ENCODE measurements around the gene FSTL5.

Gene FSTL5

DNA sequence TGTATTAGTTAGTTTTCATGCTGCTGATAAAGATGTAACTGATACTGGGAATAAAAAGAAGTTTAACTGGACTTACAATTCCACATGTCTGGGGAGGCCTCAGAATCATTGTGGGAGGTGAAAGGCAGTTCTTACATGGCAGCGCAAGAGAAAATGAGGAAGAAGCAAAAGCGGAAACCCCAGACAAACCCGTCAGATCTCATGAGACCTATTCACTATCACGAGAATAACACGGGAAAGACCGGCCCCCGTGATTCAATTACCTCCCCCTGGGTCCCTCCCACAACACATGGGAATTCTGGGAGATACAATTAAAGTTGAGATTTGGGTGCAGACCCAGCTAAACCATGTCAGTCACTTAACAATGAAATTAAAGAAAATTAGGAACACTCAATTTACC, 499.1 kb downstream of the FSTL5 start:
- DNase-seq: no peak

DNA sequence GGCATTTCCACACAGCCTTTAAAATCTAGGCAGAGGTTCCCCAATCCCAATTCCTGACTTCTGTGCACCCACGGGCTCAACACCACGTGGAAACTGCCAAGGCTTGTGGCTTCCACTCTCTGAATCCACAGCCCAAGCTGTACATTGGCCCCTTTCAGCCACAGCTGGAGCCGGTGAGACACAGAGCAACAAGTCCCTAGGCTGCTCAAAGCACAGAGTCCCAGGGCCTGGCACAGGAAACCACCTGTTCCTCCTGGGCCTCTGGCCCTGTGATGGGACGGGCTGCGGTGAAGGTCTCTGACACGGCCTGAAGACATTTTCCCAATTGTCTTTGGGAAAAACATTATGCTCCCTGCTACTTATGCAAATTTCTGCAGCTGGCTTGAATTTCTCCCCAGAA, 500.0 kb downstream of the FSTL5 start:
- DNase-seq: no peak

DNA sequence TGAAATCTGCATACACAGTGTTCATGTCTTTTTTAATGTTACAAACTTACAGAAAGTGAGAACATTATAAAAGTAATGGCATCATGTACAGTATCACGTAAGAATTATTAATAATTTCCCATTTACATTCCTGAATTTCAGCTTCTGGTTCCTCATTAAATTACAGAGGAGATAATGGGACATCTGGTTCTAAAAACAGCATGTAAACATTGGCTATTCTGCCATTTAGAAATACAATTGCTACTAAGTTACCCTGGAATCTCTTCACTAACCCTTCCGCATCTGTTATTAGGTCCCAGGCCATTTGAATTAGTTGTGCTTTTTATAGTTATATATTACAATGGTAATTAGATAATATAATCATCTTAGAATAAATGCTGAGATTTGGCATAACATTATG, 505.1 kb downstream of the FSTL5 start:
- DNase-seq: no peak

DNA sequence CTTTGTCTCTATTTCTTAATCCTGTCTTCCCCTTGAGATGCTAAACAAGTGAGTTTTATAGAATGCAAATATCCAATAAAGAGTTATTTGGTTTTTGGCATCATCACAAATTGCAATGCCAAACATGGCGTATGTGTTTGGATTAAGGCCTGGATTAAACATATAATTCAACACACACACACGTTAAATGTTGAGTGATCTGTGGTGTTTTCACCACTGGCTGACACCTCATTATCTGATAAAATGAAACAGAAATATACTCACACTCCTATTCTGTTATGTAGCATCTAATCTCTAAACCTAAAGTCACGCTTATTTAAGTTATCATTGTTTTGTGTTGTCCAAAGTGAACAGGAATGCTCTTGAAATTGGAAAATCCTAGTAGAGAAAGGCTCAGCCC, 506.2 kb downstream of the FSTL5 start:
- DNase-seq: no peak

DNA sequence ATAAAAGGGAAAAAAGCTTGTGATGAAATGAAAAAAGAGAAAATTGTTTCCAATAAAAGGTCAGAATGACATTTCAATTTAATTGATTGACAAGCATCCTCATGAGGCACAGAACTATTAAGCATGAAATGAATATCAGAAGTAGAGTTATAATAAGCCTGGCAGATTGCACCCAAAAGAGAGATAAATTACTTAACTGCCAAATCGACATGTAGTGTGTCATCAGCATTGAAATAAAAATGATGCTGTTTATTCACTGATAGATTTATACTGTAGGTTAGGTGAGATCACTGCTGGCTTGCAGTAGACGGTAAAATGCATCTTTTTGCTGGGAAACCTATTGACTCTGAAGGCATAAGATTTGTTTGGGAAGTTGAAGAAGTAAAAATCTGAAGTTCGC, 507.2 kb downstream of the FSTL5 start:
- DNase-seq: no peak

DNA sequence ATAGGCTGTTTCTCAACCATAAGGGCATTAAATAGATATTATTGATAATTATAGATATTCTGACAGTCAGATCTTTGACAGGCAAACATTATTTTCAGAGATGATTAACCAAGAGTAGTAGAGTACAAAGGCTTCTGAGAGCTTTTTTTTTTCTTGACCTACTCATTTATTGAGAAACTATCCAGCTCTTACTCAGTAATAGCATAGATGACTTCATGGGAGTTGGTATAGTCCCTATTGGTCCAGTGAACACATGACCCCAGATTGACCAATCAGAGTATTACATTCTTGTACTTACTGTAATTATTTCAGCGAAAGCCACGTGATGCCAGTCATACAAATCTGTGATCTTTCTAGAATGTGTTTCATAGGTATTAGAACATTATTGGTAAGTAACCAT, 508.7 kb downstream of the FSTL5 start:
- DNase-seq: no peak

DNA sequence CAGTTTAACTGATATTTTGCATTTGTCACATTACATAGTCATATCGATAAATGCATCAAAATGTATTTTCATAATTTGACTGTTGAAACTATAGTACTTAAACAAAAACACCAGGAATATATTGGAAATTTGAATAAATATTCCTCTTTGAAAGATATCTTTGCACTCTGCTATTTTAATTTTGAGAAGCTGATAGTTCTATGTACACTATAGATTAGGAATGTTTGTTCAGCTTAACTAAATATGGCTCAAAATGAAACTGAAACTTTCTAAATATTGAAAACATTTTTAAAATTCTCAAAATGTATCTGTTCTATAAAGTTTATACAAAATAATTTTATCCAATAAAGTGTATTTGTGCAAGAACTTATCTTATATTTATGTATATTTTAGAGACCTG, 510.1 kb downstream of the FSTL5 start:
- no peak for DNase-seq

DNA sequence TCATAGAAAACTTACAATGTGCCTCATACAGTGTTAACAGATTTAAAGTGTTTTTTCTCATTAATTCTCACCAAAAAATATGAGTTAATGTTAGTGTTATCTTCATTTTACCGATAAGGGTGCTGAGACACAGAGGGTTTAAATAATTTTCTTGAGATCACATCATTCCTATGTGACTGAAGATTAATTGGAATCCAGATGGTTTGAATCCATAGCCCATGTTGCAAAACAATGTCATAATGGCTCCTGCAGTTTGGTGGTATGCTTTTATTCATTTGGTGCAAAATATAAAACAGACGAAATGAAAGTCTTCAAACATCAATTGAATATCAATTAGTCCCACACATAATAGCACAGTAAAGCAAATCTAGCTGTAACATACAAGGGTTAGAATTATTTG, 512.2 kb downstream of the FSTL5 start:
- no peak for DNase-seq

DNA sequence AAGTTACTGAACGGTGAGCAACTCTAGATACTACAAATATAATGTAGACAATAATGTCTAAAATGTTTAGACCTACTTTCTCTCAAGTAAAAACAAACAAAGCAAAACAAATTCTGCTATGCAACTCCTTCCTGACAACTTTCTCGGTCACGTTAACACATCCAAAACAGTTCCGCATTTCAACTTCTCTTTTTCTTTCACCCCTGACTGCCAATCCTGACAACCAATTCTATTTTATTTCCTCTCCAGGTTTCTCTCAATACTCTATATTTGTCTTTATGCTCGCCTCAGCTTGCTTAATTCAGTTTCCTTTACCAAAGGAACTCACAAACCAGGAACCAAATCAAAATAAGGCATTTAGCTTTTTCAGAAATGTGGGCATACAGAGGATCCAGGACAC, 513.0 kb downstream of the FSTL5 start:
- DNase-seq: no peak

DNA sequence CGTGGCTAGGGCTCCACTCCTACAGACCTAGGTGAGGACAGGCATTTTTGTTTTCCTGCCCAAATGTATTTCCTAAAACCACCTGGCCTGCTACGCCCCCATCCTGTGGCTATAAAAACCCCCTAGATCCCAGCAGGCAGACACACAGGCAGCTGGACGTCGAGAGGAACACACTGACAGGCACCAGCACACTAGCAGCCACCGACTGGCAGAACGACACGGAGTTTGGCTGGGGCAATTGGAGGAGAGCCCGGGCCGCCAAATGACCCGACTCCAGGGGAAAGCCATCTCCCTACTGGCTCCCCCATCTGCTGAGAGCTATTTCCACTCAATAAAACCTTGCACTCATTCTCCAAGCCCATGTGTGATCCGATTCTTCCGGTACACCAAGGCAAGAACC, 516.0 kb downstream of the FSTL5 start:
- DNase-seq: no peak

DNA sequence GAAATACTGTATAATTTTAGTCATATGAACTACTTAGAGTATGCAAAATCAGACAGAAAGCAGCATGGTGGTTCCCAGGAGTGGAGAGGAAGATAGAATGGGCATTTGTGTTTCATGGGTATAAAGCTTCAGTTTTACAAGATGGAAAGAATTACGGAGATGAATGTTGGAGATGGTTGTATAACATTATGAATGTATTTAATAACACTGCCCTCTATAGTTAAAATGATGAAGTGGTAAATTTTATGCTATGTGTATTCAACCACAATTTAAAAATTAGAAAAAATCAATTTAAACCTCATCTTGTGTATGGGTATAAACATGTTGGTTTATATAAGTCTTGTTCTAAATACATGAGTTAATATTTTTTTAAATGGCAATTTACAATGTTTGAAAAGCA, 521.1 kb downstream of the FSTL5 start:
- no peak for DNase-seq

DNA sequence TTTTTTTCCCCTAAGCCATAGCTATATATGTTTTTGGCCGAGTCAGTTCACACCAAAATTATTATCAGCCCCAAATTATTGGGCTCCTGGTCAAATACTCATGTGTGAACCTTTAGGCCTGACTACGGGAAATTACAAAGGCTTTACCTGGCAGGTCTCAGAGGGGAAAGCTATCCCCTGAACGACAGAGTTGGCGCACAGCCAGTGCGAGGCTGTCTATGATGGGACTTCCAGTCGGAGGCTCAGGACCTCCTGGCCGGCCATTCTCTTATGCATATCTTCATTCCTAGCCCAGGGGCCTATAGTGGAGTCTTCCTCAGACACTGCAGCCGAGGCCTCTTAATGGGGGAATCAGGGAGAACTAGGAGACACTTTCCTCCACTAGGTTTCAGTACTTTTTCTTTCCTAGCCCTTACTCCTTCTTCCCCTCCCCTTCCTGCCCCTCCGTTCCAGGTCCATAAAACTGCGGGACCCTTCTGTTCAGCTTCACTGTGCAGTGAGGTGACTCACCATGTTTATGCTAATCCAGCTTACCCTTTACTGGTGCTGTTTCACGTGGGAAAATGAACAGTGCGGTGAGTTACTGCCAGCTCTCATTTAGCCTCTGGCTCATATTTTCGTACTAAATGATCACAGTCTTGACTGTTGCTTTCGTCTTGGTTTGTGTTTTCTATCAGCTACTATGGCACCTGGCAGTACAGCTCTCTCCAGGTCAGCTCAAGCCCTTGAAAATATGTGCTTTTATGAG, 533.9 kb downstream of the FSTL5 start:
- no peak for DNase-seq

DNA sequence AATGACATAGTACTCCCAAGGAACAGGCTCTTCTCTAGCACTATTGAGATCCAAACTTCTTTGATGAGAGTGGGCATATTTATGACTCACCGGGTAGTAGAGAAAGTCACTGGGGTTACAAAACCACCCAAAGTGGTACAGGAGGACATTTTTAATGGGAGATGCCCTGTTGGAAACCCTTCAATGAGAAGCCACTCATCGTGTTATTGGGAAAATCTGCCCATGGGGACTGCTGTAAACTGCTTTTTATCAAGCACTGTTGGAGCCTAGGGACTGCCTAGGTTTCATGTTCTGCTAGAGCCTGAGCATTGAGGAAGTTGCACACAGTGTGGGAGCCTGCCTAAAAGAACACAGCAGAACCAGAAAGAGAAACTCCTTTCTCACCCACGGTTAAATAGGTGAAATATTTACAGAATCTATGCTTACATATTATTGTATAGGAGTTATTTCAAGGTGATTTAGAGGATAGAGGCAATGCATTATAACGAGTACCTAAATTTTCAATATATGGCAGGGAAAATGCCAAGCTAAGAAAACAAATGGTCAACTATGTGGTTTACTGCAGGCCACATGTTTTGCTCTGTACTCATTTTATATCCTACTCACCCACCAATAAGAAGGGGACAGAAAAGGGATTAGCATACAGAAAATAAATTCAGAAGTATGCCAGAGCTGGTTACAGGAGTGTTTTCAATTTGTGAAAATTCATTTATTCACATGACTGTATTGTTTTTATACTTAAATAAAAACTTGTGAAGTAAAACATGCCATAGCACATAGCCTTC, 559.1 kb downstream of the FSTL5 start:
- no peak for DNase-seq

DNA sequence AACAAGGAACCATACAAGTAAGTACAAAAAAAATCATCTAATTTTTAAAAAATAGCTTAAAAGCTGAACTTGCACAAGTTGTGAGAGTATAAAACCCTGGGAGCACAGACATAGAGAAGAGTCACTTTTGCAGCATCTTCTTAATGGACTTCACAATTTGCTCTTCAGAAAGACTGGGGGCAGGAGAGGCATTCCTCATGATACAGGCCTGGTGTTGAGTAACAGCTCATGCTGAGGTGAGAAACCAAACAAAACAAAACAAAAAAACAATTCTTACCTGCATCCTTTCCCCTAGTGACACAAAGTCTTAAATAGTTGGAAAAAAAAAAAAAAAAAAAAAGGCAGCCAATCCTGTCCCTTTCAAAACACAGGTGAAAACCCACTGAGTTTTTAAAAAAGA, 562.8 kb downstream of the FSTL5 start:
- DNase-seq: no peak

DNA sequence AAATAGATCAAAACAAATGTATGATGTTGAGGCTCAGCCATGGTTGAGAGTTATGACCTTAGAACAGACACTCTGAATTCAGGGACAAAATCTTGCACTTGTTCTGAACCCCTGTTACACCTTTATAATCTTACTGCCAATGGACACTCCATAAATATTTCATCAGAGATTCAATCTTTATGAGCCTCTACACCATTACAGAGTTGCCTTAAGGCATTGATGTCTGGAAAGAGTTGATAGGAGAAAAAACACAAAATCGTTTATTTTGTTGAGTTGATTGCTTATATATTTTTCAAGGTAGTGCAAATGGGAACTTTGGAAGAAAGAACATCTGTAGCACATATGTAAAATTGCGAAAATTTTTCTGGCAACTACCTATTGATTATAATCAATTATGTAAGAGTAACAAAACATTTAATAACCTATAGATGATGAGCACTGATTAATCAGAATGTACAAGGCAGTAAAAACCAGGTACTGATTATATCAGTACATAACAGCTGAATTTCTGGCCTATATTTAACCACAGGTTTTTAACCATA, 568.5 kb downstream of the FSTL5 start:
- DNase-seq: no peak

DNA sequence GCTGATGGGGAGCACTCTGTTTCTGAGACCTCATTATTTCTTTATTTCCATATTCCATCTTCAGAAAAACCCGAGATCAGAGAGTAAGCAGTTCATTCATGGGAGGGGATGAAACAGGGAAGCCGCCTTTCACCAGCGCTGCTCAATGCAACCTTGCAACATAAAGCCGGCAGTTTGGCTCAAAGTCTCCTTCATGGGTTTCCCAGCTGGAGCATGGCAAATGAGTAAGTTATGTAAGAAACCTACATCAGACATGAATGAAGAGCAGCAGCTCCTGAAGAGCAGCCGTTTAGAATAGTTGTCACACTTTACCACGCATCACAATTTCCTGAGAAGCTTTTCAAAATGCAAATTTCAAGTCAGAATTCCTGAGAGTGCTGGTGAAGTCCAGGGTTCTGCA, 578.8 kb downstream of the FSTL5 start:
- DNase-seq: no peak

DNA sequence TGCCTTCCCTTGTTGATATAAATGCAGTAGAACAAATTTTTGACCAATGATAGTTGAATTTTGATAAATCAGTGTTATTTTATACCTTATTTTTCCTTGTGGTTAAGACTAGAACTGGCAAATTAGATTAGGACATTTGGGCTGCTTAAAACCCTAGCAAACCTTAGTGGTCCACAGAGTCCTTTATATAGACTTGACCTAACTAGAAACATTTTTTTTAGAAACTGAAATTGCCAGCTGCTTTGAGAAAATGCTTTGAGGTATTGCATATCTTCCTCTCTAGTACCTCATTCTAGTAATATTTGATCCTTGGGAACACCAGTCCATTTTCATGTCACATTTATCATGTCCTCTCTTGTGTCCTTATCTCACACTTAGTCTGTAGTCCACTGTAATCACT, 580.3 kb downstream of the FSTL5 start:
- no peak for DNase-seq

DNA sequence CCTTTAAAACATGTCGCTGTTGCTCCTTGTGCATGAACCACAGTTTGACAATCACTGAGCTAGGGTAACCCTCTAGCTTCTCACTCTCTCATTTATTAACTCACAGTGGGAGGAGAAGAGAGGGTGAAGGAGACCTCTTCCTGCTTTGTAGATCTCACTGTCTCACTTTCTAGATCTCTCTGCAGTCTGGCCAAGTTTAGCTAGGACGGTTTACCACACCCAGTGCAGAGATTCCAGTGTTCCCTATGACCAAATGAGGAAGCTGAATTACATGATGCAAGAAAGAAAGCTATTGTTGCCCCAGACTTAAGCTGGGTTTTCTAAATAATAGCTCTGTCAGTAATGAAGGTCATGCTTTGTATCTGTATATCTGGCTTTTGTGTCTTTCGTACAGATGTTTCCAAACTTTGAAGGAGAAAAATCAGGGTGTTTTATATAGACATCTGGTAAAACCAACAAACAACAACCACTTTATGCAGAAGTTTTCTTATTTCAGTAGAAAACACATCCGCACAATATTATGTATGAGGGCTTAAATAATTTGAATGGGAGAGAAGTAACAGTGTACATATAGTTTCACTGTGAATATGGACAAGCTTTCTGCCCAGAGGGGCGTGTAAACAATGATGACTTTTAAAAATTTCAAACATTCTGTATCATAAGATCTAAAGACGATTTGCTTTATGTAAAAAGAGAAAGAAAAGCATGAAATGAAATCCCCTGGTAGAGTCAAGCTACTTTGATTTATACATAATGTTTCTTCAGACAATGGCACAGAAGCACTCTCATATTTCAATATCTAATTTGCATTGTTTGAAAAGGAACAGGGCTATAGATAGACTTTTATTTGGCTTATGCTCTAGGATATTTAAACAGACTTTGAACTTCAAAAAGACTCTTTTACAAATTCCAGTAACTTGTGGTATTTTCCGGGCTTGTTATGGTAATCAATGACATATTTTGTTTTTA, 582.3 kb downstream of the FSTL5 start:
- no peak for DNase-seq

DNA sequence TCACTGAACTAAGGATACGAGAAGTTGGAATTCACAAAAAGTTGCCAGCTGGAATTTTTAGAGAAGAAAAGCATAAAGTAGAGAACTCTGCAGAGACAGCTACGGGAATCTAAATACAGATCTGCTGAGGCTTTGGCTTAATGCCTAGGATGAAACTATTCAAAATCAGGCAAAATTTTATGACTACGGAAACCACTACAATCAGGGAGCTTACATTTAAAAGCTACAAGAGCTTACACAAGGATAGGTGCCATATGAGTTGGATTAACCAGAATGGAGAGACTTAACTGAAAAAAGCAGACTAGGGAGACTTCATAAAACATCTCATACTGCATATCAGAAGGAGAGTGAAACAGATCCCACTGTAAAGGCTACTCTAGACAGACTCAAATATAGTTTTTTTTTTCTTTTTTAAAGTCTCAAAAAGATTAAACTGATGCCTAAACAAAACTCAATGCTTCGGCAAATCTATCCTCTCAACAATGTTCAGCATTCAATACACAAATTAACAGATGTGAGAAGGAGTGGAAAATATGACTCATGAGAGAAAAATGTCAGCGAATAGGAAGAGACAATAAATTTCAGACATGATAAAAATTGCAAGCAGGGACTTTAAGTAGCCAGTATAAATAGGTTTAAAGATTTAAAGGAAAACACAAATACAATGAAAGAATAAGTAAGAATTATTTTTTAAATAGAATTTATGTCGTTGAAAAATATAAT, 586.1 kb downstream of the FSTL5 start:
- no peak for DNase-seq

DNA sequence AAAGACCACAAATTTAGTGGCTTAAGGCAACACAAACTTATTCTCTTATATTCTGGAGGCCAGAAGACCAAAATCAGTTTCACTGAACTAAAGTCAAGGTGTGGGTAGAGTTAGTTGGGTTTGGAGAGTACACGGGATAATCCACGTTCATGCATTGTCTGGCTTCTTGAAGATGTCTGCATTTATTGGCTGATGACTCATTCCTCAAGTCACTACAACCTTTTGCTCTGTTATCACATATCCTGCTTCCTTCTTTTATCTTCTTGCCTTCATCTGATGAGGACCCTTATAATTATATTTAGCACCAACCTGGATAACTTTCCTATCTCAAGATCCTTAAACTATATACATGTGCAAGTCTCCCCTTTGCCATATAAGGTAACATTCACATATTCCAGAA, 590.0 kb downstream of the FSTL5 start:
- no peak for DNase-seq

DNA sequence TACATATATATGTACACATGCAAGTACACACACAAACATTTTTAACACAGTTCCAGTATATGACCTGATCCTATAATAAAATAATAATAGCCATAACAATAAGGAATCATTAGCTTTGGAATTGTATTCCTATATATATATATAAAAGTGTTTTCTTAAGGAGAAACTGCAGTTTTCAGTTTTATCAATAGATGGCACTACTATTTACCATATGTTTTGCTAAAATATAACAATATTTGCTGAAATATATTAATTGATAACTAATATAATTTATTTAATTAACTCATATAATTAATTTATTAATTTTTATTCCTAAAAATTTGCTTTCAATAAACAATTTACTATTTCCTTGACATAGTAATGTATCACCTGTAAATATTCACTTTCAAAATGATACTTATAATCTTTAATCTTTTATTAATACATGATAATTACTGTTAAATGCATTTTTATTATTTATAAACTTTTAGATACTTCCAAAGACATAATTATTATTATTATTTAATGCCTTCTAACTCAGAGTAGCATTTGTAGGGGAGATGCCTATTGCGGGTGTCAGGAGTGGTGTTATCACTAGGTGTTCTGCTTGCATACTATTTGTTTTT, 599.5 kb downstream of the FSTL5 start:
- no peak for DNase-seq

All from GOT3 (cell line).